HepG2 (cell line): ENCODE measurements around the gene OLFM2. TPM values are rescaled to one million over a fixed set of nuclear protein-coding genes. Genes with fewer than 3 reads are reported as not detected.

Experiments used
- ATAC-seq: fragments of 200-7000 bp; cut with Tn5 transposase; 3 replicates; pipeline ENCODE4 v1.9.1; 2020; ENCODE audit warnings: mild to moderate bottlenecking, moderate library complexity
- BruUV-seq: library from RNA; stranded (reverse); fragments of 400-500 nt; replicated peaks from 2 replicates; lab custom pipeline; 2021; lab: Mats Ljungman, UMichigan
- CTCF ChIA-PET: fragments of 300-600 bp; formaldehyde crosslinking; extraction: SDS; loops from one replicate; lab custom pipeline; 2021; ENCODE audit warnings: low total read pairs, inconsistent platforms, low intra/inter-chr PET ratio; lab: Yijun Ruan, JAX
- POLR2A ChIA-PET: fragments of 350-600 bp; sonication (Branson Sonifier 250); formaldehyde crosslinking; loops from one replicate; lab custom pipeline; 2020; ENCODE audit warnings: antibody characterized with exemption, inconsistent platforms; lab: Yijun Ruan, JAX
- DNase-seq: peaks from one replicate; pipeline ENCODE4 v3.0.0-alpha.2; 2015; ENCODE audit warnings: low spot score
- FAIRE-seq: peaks from 3 replicates; lab custom pipeline; 2011; peaks lifted over from hg19 to GRCh38; lab: Jason Lieb, UNC
- H2AFZ ChIP-seq: one replicate; pipeline ENCODE4 v1.6.1; 2011; ENCODE audit warnings: low read length, inconsistent platforms
- H3K27ac ChIP-seq: fragments of 300-600 bp; 3 replicates; pipeline ENCODE4 v1.8.0; 2011; ENCODE audit warnings: mixed run types, mild to moderate bottlenecking, mixed read lengths, low read length, inconsistent platforms; ENCODE audit not compliant: insufficient read depth; ENCODE audit errors: extremely low read length
- H3K27me3 ChIP-seq, 2 experiments: fragments of 200-600 bp in 1 of 2; 2 replicates in 1 of 2; 3 replicates in 1 of 2; pipeline versions ENCODE4 v1.6.0 to v1.8.0; 2011; ENCODE audit warnings: low read length in 2 of 2, mild to moderate bottlenecking in 2 of 2, moderate library complexity in 2 of 2, inconsistent platforms in 1 of 2; ENCODE audit not compliant: insufficient read depth in 2 of 2, control insufficient read depth in 1 of 2
- H3K36me3 ChIP-seq, 2 experiments: fragments of 200-600 bp in 1 of 2; replicated peaks in 1 of 2; 2 replicates in 1 of 2; 3 replicates in 1 of 2; pipeline versions ENCODE4 v1.5.1 to v1.8.0; 2011; ENCODE audit warnings: low read length in 2 of 2, inconsistent platforms in 1 of 2; ENCODE audit not compliant: insufficient read depth in 2 of 2, control insufficient read depth in 1 of 2
- H3K4me1 ChIP-seq: 2 replicates; pipeline ENCODE4 v1.5.1; 2012; ENCODE audit warnings: low read length, inconsistent platforms; ENCODE audit not compliant: insufficient read depth
- H3K4me2 ChIP-seq: 2 replicates; pipeline ENCODE4 v1.6.0; 2011; ENCODE audit warnings: low read depth, low read length, inconsistent platforms
- H3K4me3 ChIP-seq, 3 experiments: fragments of 200-600 bp in 1 of 3; sonication (generic), shearing (Covaris generic) in 1 of 3; replicated peaks in 1 of 3; 2 replicates each; pipeline ENCODE4 v1.5.1; 2011 to 2016; ENCODE audit warnings: low read length in 3 of 3, inconsistent platforms in 2 of 3, low read depth in 2 of 3, mild to moderate bottlenecking in 2 of 3, control low read depth in 1 of 3, mixed read lengths in 1 of 3; ENCODE audit not compliant: insufficient read depth in 1 of 3
- H3K79me2 ChIP-seq: one replicate; pipeline ENCODE4 v1.6.1; 2011; ENCODE audit warnings: low read length, inconsistent platforms; ENCODE audit not compliant: insufficient read depth
- H3K9ac ChIP-seq: 2 replicates; pipeline ENCODE4 v1.6.0; 2011; ENCODE audit warnings: mild to moderate bottlenecking, low read depth, low read length, inconsistent platforms; ENCODE audit not compliant: insufficient read depth
- H3K9me3 ChIP-seq: 2 replicates; pipeline ENCODE4 v1.5.1; 2012; ENCODE audit warnings: mild to moderate bottlenecking, low read length
- H4K20me1 ChIP-seq: 2 replicates; pipeline ENCODE4 v1.6.0; 2011; ENCODE audit warnings: inconsistent platforms, mild to moderate bottlenecking, low read length, moderate library complexity; ENCODE audit not compliant: insufficient read depth
- AKNA ChIP-seq: sonication (generic); formaldehyde crosslinking; IDR thresholded peaks from 2 replicates; pipeline ENCODE4 v1.4.0; 2020; ENCODE audit warnings: missing genetic modification reagents, borderline replicate concordance
- BATF2 ChIP-seq: sonication (generic); formaldehyde crosslinking; IDR thresholded peaks from 2 replicates; pipeline ENCODE4 v1.8.0; 2022; ENCODE audit warnings: mild to moderate bottlenecking, missing genetic modification reagents, moderate library complexity
- ETV5 ChIP-seq: IDR thresholded peaks from 2 replicates; pipeline ENCODE4 v1.6.1; 2018; ENCODE audit warnings: missing biosample characterization, missing genetic modification reagents, inconsistent platforms, borderline replicate concordance
- SP140L ChIP-seq: sonication (generic); formaldehyde crosslinking; IDR thresholded peaks from 2 replicates; pipeline ENCODE4 v1.4.0; 2020; ENCODE audit warnings: missing genetic modification reagents, borderline replicate concordance
- TRIM24 ChIP-seq: sonication (generic); formaldehyde crosslinking; IDR thresholded peaks from 2 replicates; pipeline ENCODE4 v1.8.0; 2022; ENCODE audit warnings: mild to moderate bottlenecking, missing genetic modification reagents
- ZNF205 ChIP-seq: IDR thresholded peaks from 2 replicates; pipeline ENCODE4 v1.6.1; 2018; ENCODE audit warnings: missing biosample characterization, missing genetic modification reagents
- WGBS: methylation state at CpG from one replicate; pipeline ENCODE4 v1.1.6; 2017; ENCODE audit warnings: low lambda C conversion rate; 5-methylcytosine and 5-hydroxymethylcytosine counted together
- in situ Hi-C: cut with HindIII; loops from 2 replicates; pipeline ENCODE4 v1.10.0; 2017; ENCODE audit warnings: low pct_unique_long_range_greater_than_20kb; ENCODE audit not compliant: extremely low pct_ligation_motif_present
- intact Hi-C: fragments of 100-400 bp; cut with micrococcal nuclease; formaldehyde crosslinking; loops from one replicate; pipeline ENCODE4 v1.10.0; 2022; ENCODE audit not compliant: unreplicated experiment
- polyA plus RNA-seq, 8 experiments: library from polyadenylated mRNA; depleted of rRNA in 3 of 8; stranded (reverse) in 7 of 8; unstranded in 1 of 8; fragments of >200 nt; fragmentation: Illumina TruSeq in 4 of 8; extraction: Trizol in 4 of 8; gene quantifications; 2 replicates each; pipeline versions ENCODE4 v1.2.1 to v1.2.3, GENCODE V29; 2011 to 2016; ENCODE audit warnings: low read depth in 4 of 8, missing spikeins in 1 of 8, mixed read lengths in 1 of 8; ENCODE audit not compliant: insufficient read depth in 1 of 8
- total RNA-seq, 5 experiments: library from RNA; depleted of rRNA; stranded (reverse); fragments of >200 nt; fragmentation: Illumina TruSeq; extraction: Trizol; gene quantifications; 2 replicates each; pipeline ENCODE4 v1.2.3, GENCODE V29; 2016; ENCODE audit warnings: low read depth in 1 of 5

The OLFM2 gene
- total and polyA plus RNA-seq, 2 of the 13 experiments (the other 11 are each of a cell fraction or from before 2014, with no cell fraction given), result 0.20 to 0.51 TPM

- TF ChIP-seq BATF2 (no peak), AKNA (CRISPR knock-in tag) (no peak)
These were observed 22.1 kb upstream of the OLFM2 start (continued) for GRCh38 chr19:9958379-9958821.

GRCh38 chr19:9956956-9957355, 20.6 kb upstream of the OLFM2 start:
- no peak overlapping the region for H3K4me2 ChIP-seq
- H3K9me3 ChIP-seq, result no peaks in the 10 kb centered on the region
- 6% methylated on average over 3 of the region's 3 CpGs for WGBS
- peaks cover 0 to 5% of the 10 kb centered on the region in 2 experiments; a peak in 3 of 5 replicates for H3K27me3 ChIP-seq
- no peaks in the 10 kb centered on the region for H3K36me3 ChIP-seq
- BruUV-seq, result no TSS peak
- H3K9ac ChIP-seq, result no peak overlapping the region
- no peak overlapping the region for H3K27ac ChIP-seq
- H4K20me1 ChIP-seq, result no peaks in the 10 kb centered on the region
- in situ Hi-C loops, result no loop called here
- CTCF ChIA-PET, result no interaction called here
- H3K79me2 ChIP-seq, result no peaks in the 10 kb centered on the region
- TF ChIP-seq ZNF205 (CRISPR knock-in tag) (no peak), ETV5 (CRISPR knock-in tag) (no peak), TRIM24 (no peak), SP140L (CRISPR knock-in tag) (no peak)
- FAIRE-seq (no peak), DNase-seq (no peak), ATAC-seq (no peak)
- POLR2A ChIA-PET, result no interaction called here
- no peak overlapping the region for H3K4me3 ChIP-seq
- no peaks in the 10 kb centered on the region for H3K4me1 ChIP-seq
- intact Hi-C loops, result no loop called here
- H2AFZ ChIP-seq, result no peak overlapping the region
